Mucosa of rectum (tissue), 2 donors: ENCODE measurements around the gene C1D.
"Not testable (repeated sequence)": the region's sequence is repeated elsewhere in the genome, so short reads cannot be mapped to it uniquely, and the experiment has no call there.

ENCODE experiments used
- H3K27ac ChIP-seq, 2 donors: one replicate each; pipeline ENCODE4 v1.7.0; 2013; ENCODE audit warnings: inconsistent platforms in 2 of 2, low read depth in 2 of 2, low read length in 2 of 2
- H3K27me3 ChIP-seq, 2 donors: one replicate each; pipeline ENCODE4 v1.7.0; 2013; ENCODE audit warnings: low read length in 2 of 2; ENCODE audit not compliant: control insufficient read depth in 2 of 2, insufficient read depth in 2 of 2
- H3K36me3 ChIP-seq, 2 donors: one replicate each; pipeline ENCODE4 v1.7.0; 2013; ENCODE audit warnings: low read length in 2 of 2; ENCODE audit not compliant: control insufficient read depth in 2 of 2, insufficient read depth in 2 of 2
- H3K4me1 ChIP-seq, 2 donors: one replicate each; pipeline ENCODE4 v1.7.0; 2013; ENCODE audit warnings: low read length in 2 of 2, mild to moderate bottlenecking in 1 of 2; ENCODE audit not compliant: control insufficient read depth in 2 of 2, insufficient read depth in 2 of 2
- H3K4me3 ChIP-seq, 2 donors: one replicate each; pipeline ENCODE4 v1.7.0; 2013; ENCODE audit warnings: low read length in 2 of 2
- H3K9ac ChIP-seq, 2 donors: one replicate each; pipeline ENCODE4 v1.7.0; 2013; ENCODE audit warnings: low read length in 2 of 2, low read depth in 1 of 2, mild to moderate bottlenecking in 1 of 2
- H3K9me3 ChIP-seq, 2 donors: one replicate each; pipeline ENCODE4 v1.7.0; 2013; ENCODE audit warnings: low read length in 2 of 2; ENCODE audit not compliant: control insufficient read depth in 2 of 2
- donor health status: healthy.
- donor health status: Normal muscosa, but diverticular disease.

C1D gene

DNA sequence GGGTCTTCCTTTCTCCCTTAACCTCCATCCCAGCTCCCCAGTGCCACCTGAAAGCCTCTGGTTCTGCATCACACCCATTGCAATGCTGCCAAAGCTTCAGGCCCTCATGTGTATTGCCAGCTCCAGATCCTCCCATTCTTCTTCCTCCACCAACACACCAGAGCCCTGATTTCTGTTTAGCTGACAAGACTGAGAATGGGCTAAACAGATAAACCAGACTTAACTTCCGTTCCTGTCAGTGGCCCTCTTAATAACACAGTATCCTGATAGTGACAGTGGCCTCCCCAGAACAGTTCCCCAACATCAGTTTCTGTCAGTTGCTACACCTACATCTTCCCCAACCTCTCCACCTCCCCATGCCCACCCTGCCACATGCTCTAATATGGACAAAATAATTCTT is 31.3 kb upstream of the C1D start:
- Histone ChIP-seq H3K4me3 (no peak overlapping the region), H3K27ac (no peak overlapping the region), H3K4me1 (no peaks in the 10 kb centered on the region), H3K36me3 (no peaks in the 10 kb centered on the region), H3K9me3 (no peaks in the 10 kb centered on the region), H3K9ac (no peak overlapping the region), H3K27me3 (no peaks in the 10 kb centered on the region)

GRCh38 chr2:68093634-68094033 is 30.8 kb upstream of the C1D start:
- Histone ChIP-seq H3K4me1 (no peaks in the 10 kb centered on the region), H3K4me3 (no peak overlapping the region), H3K9me3 (no peaks in the 10 kb centered on the region), H3K27me3 (no peaks in the 10 kb centered on the region), H3K36me3 (no peaks in the 10 kb centered on the region), H3K9ac (no peak overlapping the region), H3K27ac (no peak overlapping the region)

DNA sequence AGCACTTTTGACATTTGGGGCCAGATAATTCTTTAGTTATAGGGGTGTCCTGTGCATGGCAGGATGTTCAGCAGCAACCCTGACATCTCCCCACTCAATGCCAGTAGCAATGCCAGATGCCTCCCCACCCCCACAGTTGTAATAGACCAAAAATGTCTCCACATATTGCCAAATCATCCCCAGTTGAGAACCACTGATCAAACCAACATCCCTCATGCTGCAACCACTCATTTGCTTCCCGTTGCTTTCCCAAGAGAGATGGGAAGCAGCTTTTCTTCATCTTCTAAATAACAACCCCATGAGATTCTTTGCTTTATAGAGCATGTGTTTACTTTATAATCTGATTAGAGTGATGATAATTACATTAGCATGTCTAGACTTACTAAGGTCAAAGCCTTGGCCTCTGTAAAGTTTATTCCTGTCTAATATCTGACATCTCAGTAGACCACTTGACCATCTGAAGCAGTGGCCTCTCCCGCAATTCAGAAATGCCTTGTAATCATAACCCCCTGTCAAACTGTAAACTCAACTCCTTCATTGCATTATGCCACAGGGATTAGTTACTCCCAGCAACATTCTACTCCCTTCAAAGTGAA is 28.7 kb upstream of the C1D start:
- Histone ChIP-seq H3K36me3 (no peaks in the 10 kb centered on the region), H3K9ac (no peak overlapping the region), H3K27ac (no peak overlapping the region), H3K27me3 (no peaks in the 10 kb centered on the region), H3K4me1 (no peaks in the 10 kb centered on the region), H3K4me3 (no peak overlapping the region), H3K9me3 (no peaks in the 10 kb centered on the region)

DNA sequence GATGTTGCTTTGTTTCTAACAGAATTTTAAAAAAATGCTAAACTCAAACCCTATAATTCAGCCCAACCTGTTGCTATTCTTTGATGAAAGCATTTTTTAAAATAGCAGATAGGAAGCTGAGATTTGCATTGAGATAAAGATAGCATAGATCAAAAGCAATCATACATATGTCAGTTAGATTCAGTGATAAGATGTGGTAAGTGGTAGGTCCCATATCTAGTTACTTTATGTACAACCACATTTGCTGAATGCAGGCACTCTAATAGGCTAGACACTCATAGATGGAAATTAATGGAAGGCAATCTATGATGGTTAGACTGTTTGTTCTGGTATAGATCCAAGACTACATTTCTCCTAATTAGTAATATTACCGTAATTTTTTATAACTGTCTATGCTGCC is 27.2 kb upstream of the C1D start:
- H3K9ac ChIP-seq = no peak overlapping the region
- no peak overlapping the region for H3K27ac ChIP-seq
- H3K4me1 ChIP-seq = no peaks in the 10 kb centered on the region
- no peaks in the 10 kb centered on the region for H3K27me3 ChIP-seq
- no peak overlapping the region for H3K4me3 ChIP-seq
- no peaks in the 10 kb centered on the region for H3K9me3 ChIP-seq
- no peaks in the 10 kb centered on the region for H3K36me3 ChIP-seq

DNA sequence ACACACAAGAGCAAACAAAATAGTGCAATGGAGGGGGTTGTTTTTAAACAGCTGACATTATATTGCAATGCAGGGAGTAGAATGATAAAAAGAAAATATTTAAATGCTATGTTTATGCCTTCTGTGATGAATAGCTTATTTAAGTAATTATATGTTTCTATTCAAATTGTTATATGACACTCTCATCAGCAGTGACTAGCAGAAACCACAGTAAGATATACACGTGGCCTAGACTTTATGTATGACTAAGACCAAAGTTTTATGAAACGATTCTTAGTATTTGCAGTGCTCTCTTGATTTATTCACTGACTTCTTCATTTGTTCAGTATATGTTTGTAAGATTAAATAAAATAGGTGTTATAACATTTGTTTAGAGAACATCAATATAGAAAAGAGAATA is 26.1 kb upstream of the C1D start:
- no peaks in the 10 kb centered on the region for H3K9me3 ChIP-seq
- H3K27me3 ChIP-seq = no peaks in the 10 kb centered on the region
- no peak overlapping the region for H3K27ac ChIP-seq
- H3K4me1 ChIP-seq = no peaks in the 10 kb centered on the region
- no peak overlapping the region for H3K9ac ChIP-seq
- H3K36me3 ChIP-seq = no peaks in the 10 kb centered on the region
- no peak overlapping the region for H3K4me3 ChIP-seq

- H3K4me1 ChIP-seq = no peaks in the 10 kb centered on the region
- no peaks in the 10 kb centered on the region for H3K9me3 ChIP-seq
- H3K27ac ChIP-seq = no peak overlapping the region
- no peak overlapping the region for H3K9ac ChIP-seq
- H3K36me3 ChIP-seq = no peaks in the 10 kb centered on the region
- no peak overlapping the region for H3K4me3 ChIP-seq
- H3K27me3 ChIP-seq = no peaks in the 10 kb centered on the region
These were observed 23.4 kb upstream of the C1D start for GRCh38 chr2:68086166-68086565.

- H3K9ac ChIP-seq = no peak overlapping the region
- H3K4me3 ChIP-seq = no peak overlapping the region
- H3K27me3 ChIP-seq = no peaks in the 10 kb centered on the region
- H3K27ac ChIP-seq = no peak overlapping the region
- no peaks in the 10 kb centered on the region for H3K4me1 ChIP-seq
- H3K9me3 ChIP-seq = no peaks in the 10 kb centered on the region
- no peaks in the 10 kb centered on the region for H3K36me3 ChIP-seq
These were observed 20.5 kb upstream of the C1D start for GRCh38 chr2:68083346-68083745.

DNA sequence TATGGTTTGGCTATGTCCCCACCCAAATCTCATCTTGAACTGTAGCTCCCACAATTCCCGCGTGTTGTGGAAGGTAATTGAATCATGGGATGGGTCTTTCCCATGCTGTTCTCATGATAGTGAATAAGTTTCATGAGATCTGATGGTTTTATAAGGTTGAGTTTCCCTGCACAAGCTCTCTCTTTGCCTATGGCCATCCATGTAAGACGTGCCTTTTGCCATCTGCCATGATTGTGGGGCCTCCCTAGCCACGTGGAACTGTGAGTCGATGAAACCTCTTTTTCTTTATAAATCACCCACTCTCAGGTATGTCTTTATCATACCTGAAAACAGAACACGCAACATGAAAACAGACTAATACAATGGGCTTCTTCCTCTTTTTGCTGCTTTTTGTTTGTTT is 11.2 kb upstream of the C1D start:
- H3K4me3 ChIP-seq = no peak overlapping the region
- H3K27me3 ChIP-seq = no peaks in the 10 kb centered on the region
- H3K36me3 ChIP-seq = no peaks in the 10 kb centered on the region
- no peaks in the 10 kb centered on the region for H3K4me1 ChIP-seq
- H3K9ac ChIP-seq = no peak overlapping the region
- no peak overlapping the region for H3K27ac ChIP-seq
- no peaks in the 10 kb centered on the region for H3K9me3 ChIP-seq

- H3K36me3 ChIP-seq, H3K27ac ChIP-seq, H3K9ac ChIP-seq, H3K27me3 ChIP-seq, H3K4me1 ChIP-seq, H3K9me3 ChIP-seq: not testable (repeated sequence)
- peak overlapping the region in 1 of 2 donors; percentile 22 for H3K4me3 ChIP-seq
These were observed 1.2 kb upstream of the C1D start for GRCh38 chr2:68063797-68064646.

- Histone ChIP-seq H3K27ac (no peak overlapping the region), H3K27me3 (no peaks in the 10 kb centered on the region), H3K36me3 (no peaks in the 10 kb centered on the region), H3K9ac (no peak overlapping the region), H3K4me1 (peaks cover 6 to 9% of the 10 kb centered on the region in 2 donors), H3K9me3 (no peaks in the 10 kb centered on the region), H3K4me3 (no peak overlapping the region)
These were observed 2.2 kb downstream of the C1D start for GRCh38 chr2:68060652-68061051.
